OCI-M1 (cell line): Measurements from ENCODE around the gene ATF6.

ENCODE experiments used
- DNase-seq: peaks from one replicate; lab custom pipeline; 2025; lab: John Stamatoyannopoulos, UW

Gene ATF6

DNA sequence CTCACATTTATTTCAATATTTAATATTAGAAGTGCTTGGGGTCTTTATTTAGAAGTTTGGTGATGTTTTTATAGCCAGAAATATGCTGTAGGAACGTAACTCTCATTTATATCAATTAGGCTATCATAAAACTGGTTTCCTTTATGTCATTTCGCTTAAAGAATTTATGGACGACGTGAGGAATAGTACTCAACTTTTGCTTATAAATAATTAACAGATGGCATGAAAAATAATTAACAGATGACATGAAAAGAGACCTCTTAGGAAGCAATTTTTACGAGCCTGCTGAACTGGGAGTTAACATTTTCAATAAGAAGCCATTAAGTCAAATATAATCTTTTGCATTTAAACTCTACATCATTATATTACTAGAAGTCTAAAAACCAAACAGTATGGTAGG is 134.0 kb downstream of the ATF6 start:
- DNase-seq: no peak

DNA sequence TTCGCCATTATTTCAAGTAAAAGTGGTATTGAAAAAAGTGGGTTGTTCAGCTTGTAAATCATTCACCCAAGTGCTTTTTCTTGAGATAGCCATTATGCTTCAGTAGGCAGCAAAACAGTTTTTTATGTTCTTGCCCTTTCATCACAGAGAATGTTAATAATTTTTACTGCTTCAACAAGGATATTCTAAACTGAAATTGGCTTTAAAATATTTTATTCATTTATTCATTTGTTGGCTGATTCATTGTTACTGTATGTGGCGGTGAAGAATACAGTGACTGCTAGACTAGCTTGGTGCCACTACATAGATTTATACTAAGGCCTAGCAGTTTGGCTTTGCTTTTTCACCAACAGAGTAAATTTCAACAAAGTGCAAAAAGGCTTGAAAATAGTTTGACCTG is 136.1 kb downstream of the ATF6 start:
- DNase-seq: no peak

DNA sequence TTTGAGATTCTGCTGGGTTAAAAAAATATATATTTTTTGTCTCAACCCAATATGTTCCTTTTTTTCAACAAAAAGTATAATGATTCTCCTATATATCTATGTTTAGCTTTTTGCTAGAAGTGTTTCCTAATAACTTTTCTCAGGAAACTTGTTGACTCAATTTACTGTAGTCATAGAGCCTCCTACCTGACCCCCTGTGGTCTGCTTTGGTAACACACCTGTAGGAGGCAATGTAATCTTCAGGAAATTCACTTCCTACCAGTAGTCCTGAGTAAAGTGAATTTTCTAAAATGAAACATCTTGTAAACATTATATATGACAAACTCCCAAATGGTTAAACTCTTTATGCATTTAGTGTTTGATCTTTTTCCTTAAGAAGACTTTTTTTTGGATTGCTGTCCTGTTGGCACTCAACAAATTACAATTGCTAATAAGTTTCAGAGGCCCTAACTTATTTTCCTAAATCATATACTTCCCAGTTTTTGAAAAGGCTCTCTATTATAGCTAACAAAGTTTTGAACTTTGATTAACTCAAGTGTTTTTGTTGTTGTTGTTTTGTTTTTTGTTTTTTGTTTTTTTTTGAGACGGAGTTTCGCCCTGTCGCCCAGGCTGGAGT is 139.3 kb downstream of the ATF6 start:
- peak; percentile 61 for DNase-seq

DNA sequence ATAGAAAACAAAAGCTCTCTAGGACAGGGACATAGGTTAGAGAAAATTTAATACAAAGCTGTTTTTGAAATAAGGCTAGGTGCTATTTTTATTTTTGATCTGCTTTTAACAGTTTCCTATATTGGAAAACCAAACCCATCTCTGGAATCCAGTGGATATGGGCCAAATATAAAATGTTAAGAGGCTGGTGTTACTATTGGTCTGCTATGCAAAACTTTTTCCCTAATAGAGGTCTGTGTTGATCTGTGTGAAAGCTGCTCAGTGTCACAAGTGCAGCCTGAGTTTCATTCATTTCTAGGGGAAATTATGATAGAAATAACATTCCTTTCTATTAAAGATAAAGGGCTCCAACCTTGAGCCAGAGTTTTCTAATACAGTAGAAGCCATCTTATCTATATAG is 141.1 kb downstream of the ATF6 start:
- DNase-seq: no peak

DNA sequence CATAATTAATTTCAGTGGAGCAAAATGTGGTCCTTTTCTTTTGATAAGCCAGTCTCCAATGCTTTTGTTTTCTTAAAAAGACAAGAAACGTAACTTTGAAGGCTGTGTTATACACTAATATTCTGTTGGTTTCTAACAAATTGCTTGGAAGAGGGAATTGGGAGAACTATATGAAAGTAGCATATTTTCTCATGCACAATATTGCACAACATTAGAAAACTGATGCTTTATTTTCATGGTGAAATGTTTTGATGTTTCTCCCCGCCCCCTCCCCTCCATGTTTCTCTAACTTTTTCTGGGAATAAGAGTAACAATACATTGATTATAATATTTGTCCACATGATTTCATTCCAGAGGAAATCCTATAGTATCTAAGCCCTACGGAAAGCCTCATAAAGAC is 142.1 kb downstream of the ATF6 start:
- DNase-seq: no peak

DNA sequence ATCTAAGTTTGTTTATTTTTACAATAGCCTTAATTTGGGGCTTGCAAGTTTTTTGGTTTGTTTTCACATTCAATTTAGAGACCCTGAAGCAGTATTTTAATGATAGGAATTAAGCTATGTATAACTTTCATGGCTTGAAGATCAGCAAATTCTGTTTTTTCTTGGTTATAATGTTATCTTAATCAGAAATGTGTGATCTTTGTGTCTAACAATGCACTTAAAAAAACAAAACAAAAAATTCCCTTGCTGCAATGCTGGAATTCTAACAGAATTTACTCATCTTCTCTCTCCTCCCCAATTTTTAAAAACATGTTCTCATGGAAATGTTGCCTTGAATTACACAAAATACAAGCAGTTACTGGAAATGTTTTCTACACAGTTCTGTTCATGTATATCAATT is 144.5 kb downstream of the ATF6 start:
- no peak for DNase-seq

DNA sequence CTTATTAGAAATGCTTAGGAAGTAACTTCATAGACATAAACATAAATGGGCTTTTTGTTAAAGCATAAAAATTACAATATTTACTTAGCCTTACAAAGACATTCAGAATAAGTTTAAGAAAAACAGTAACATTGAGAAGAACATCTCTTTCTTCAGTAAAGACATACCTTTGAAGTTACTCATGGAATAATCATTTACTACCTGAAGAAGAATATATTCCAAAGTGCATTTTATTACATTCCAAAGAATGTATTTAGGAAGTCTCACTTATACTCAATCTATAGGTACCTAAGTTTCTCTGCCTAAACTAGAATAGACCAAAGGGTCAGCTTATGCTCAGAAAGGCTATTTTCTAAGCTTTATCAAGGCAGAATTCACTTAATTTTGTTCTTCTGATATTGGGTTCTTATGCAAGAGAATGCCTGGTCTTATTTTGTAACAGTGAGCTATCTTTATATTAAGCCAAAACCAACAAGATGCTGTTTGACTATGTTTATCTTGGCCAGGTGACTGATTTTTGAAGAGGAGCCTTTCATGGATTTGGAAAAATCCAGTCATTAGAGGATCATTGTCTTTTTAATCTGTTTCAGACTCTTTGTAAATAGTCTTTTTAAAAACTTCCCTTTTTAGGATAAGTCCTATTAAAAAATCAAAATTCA is 147.5 kb downstream of the ATF6 start:
- DNase-seq: no peak

DNA sequence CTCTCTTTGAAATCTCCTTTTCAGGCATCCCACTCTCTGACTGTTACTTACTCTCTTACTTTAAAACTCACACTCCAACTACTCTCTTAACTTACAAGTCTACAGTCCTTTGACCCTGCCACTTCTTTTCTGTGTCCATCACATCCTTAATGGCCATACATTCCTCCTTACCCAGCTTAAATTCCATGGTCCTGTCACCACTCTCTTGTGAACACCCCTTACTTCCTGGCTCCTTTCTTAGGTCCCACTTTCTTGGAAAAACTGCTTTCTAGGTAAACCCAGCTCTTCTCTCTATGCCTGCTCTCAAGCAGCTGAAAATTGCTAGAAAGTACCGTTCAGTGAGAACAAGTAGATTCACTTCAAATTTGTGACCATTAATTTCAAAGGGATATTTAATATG is 148.5 kb downstream of the ATF6 start:
- DNase-seq: no peak

DNA sequence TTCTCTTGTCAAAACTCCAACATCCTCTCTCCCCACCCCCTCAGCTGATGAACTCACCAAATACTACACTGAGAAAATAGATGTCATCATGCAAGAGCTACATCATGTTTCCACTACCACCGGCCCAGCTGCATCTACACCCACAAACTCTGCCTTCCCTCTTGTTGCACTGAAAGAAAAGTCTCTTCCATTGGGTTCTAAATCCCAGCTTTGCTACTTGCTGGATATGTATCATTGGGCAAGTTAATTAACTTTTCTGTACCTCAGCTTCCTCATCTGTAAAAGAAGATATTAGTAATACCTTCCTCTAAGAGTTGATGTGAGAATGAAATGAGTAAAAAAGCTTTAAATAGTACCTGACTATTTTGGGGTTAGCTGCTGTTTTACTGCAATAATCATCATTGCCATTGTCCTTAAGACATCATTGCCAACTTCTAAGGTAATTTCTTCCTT is 149.0 kb downstream of the ATF6 start:
- no peak for DNase-seq

DNA sequence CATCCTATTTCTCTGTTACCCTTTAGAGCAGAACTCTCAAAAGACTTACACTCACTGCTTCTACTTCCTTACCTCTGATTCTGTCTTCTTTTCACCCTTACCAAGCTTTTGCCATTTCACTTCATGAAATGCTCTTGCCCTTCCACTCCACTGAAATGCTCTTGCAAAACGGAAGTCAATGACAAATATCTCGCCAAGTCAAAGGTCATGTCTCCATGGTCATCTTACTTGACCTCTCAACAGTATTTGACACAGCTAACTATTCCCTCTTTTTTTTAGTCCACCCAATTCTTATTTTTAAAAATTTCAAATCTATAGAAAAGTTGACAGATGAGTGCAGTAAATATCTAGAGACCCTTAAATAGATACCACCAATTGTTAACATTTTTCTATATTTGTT is 149.9 kb downstream of the ATF6 start:
- DNase-seq: no peak

DNA sequence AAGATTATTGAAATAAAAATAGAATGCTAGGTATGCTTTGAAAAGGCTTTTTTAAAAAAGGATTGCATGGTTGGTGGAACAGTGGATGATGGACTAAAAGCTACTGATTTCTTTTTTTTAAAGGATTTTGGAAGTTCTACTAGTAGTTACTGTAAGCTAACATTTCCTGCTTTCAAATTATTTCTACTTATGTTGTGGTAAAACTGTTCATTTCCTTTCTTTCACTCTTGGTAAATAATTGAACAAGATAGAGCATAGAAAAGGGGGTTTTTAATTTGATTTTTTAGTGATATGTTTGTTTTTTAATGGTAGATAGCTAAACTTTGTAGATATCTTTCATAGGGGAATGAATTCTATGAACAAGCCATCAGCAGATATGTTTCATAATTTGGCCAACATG is 153.1 kb downstream of the ATF6 start:
- no peak for DNase-seq

DNA sequence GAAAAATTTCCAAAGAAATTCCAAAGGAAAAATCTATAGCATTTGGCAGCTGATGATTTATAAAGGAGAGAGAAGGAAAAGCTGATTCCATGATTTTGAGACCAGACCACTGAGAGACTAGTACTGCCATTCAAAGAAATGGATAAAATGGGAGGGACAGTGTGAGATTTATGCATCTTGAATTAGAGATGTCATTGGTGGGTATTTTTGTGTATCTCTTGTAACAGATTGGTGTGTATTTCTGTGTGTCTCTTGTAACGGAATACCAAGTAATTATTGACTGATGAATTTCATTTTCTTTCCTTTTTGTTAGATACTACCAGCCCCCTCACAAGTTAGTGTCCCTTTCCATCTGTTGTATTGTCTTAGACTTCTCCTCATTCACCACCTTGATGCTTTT is 155.4 kb downstream of the ATF6 start:
- DNase-seq: no peak

DNA sequence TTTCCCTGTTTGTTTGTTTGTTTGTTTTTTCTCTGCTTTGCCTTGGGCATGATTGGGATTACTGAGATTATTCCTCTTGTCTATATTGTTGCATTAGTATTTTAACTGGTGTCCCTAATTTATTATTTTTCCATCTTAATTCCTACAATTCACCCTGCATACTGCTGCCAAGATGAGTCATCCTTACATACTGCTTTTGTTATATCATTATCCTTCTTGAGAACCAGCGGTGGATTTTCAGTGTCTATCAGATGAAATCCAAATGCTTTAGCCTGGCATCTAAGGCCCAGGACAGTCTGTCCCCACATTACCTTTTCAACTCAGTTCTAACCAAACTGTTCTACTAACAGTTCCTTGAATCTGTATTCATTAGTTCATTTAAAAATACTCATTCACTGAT is 155.9 kb downstream of the ATF6 start:
- no peak for DNase-seq

DNA sequence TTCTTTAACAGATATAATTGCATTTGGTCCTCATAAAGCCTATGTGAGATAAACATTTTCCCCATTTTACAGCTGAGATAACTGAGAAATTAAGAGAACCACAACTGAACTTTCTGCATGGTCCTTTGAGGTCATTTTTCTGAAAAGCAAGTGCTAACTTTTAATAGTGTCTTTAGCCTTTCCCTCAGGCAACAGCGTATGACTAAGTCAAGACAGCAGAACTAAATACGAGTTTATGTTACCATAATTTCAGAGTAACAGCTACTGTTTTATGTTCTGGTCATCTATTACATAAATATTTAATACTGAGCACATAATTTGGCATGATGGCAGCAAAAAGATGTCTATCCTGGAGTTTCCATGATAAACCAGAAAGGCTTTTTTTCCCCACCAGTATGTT is 161.9 kb downstream of the ATF6 start:
- no peak for DNase-seq

DNA sequence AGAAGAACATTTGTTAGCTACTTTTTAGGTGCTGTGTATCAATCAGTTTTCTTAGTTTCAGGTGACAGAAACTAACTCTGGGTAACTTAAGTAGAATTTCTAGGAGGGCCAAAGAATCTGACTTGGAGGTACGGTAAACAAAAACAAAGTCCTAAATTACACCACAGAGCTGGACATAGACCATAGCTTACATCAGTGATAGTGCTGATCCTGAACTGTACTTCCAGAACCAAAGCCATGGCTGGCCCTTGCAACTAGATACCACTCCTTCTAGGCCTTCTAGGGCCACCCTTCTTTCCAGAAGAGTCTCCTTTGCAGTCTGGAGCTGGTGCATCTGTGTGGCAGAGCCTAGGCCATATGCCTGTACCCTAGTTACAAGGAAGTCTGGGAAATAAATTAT is 163.0 kb downstream of the ATF6 start:
- DNase-seq: no peak

DNA sequence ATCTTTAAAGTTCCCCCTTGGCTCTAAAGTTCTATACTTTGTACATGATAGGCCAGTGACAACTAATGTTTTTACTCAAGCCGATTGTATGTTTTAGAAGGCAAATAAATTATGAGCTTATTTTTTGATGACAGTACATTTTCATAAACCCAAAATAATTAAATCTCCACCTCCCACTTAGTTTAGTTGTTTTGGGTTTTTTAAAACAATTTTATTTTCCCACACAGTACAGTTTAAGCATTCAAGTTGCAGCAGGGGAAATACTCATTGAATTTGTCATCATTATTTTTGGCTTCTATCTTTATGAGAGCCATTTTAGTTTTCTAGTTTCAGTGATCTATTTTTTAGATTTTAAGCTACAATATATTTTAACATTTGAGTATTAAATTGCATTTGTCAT is 163.9 kb downstream of the ATF6 start:
- DNase-seq: no peak

DNA sequence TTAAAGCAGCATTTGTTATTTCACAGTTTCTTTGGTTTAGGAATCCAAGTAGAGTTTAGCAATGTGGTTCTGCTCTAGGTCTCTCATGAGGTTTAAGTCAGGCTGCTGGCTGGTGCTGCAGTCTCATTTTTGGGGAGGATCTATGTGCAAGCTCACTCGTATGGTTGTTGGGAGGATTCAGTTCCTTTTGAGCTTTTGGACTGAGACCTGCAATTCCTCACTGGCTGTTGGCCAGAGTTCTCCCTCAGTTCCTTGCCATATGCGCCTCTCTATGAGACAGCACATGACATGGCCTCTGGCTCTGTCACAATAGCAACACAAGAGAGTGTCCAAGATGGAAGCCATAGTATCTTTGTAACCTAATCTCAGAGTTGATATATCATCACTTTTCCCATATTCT is 166.5 kb downstream of the ATF6 start:
- DNase-seq: no peak

DNA sequence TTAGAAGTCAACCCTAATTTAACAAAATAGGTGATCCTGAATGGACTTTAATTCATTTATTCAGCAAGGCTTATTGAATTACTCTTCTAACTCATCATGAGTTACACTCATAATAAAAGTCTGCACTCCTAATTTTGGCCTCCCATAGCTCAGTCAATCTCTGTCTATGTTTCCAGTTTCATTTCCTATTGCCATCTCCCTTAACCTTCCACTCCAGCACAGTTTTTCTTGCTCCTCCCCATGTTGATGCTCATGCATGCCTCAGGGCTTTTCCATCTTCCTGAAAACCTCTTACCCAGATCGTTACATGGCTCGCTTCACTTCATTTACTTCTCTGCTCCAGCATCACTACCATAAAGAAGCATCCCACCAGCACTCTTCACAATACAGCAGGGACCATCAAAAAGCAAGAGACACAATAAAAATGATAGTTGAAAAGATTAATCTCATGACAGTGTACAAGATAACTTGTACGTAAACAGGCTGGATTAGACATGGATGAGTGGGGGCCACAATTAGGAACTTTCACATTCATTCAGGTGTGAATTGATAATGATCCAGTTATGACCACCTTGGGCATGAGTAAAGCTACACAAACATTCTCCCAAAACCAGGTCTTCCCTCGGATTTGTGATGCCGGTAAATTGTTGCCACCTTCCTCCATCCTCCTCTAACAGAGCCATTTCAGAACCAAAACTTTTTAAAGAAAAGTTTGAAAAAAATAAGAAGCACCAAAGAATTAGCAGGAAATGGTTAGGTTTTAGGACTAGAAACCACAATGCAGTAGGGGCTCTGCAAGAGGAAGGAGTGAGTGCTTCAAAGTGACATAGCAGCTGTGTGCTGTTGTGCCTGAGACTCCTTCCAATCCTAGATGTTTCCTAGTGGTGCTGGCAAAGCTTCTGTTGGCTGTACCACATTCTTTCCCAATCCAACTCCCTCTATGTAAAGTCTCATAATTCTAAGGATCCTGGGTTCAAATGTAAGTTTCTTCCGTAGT is 167.8 kb downstream of the ATF6 start:
- DNase-seq: no peak

DNA sequence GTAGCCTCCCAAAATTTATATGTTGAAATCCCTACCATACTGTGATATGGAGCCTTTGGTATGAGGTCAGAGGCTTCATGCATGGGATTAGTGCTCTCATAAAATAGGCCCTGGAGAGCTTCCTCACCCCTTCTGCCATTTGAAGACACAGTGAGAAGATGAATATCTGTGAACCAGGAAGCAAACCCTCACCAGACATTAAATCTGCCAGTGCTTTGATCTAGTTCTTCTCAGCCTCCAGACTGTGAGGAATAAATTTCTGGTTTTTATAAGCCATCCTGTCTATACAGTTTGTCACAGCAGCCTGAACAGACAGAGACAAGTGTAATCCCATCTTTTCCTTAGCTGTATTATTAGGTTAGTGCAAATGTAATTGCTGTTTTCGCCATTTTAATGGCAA is 169.1 kb downstream of the ATF6 start:
- DNase-seq: no peak

DNA sequence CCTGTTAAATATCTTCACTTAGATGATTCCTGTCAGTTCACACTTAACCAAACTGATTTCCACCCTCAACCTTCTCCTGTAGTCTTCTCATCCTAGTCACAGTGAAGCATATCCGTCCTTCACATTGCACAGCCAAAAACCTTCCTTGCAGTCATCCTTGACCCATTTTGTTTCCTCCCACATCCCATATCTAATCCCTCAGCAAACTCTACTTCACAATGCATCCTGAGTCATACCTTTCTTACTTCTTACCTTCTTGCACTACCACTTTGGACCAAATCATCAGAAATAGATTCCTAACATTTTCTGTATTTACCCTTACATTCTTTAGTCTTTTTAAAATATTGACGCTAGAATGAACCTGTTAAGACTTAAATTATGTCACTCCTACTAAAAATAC is 170.7 kb downstream of the ATF6 start:
- no peak for DNase-seq

DNA sequence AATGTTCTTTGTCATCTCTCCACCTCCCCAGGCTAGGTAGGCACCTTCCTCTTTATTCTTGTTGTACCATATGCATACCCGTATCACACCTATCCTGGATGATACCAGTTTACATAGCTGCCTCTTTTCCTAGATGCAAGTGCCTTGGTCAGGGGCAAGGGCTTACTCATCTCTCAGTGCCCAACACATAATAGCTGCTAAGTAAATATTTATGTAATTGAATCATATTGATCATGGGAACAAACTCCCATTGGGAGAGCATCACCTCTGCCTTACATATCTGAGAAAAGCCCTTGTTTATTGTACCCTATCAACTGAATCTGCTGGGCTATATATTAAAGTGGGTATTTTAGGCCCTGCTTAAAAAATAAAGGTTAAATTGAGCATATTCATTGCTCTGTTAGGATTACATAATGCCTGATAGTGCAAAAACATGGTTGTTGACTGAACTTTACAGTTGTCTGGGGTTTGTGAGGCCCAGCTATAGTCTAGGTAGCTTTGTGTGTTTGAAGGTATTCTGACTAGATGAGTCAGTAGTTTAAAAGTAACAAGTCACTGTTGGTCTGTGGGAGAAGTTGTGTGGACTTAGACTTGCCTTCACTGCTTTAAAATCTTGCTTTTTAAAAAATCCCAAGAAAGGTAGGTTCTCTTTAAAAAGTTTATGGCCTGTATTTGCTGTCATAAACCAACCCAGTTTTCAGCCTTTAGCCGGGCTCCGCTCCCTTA is 174.9 kb downstream of the ATF6 start:
- DNase-seq: no peak

DNA sequence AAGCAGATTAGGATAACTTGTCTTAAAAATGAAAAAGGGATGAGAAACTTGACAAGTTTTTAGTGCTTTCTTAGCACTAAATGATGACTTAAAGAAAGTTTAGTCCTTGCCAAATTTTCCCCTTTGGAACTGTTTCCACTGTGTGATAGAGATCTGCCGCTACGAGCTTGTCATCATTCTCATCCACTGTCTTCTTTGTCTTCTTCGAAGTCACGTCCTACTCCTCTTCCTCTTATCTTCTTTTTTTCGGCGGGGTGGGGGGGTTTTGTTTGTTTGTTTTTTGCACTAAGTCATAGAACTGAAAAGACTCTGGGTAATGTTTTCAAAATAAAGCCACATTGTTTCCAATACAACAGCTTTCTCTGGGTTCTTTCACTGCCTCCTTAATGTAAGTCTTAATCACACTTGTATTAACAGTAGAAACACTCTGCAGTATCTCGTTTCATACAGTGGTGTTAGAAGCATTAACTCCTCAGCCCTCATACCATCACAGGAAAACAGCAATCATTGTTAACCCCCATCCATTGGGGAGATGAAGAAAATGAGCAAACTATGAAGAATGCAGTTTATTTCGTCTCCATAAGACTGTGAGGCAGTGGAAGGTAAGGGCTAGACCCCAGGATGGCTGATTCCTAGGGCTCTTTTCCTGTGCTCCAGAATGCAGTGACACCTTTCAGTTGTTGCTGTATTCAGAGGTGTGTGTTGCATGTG is 175.8 kb downstream of the ATF6 start:
- no peak for DNase-seq
